GM18499 (cell line): ENCODE results near the gene GOLGA3.
"Not testable (repeated sequence)": the region's sequence is repeated elsewhere in the genome, so short reads cannot be mapped to it uniquely, and the experiment has no call there.

Experiments used
- ATAC-seq: cut with Tn5 transposase; IDR thresholded peaks from one replicate; pipeline ENCODE4 v1.9.1; 2021; ENCODE audit warnings: moderate number of reproducible peaks; ENCODE audit not compliant: insufficient read depth, unreplicated experiment

GOLGA3 gene, protein sequence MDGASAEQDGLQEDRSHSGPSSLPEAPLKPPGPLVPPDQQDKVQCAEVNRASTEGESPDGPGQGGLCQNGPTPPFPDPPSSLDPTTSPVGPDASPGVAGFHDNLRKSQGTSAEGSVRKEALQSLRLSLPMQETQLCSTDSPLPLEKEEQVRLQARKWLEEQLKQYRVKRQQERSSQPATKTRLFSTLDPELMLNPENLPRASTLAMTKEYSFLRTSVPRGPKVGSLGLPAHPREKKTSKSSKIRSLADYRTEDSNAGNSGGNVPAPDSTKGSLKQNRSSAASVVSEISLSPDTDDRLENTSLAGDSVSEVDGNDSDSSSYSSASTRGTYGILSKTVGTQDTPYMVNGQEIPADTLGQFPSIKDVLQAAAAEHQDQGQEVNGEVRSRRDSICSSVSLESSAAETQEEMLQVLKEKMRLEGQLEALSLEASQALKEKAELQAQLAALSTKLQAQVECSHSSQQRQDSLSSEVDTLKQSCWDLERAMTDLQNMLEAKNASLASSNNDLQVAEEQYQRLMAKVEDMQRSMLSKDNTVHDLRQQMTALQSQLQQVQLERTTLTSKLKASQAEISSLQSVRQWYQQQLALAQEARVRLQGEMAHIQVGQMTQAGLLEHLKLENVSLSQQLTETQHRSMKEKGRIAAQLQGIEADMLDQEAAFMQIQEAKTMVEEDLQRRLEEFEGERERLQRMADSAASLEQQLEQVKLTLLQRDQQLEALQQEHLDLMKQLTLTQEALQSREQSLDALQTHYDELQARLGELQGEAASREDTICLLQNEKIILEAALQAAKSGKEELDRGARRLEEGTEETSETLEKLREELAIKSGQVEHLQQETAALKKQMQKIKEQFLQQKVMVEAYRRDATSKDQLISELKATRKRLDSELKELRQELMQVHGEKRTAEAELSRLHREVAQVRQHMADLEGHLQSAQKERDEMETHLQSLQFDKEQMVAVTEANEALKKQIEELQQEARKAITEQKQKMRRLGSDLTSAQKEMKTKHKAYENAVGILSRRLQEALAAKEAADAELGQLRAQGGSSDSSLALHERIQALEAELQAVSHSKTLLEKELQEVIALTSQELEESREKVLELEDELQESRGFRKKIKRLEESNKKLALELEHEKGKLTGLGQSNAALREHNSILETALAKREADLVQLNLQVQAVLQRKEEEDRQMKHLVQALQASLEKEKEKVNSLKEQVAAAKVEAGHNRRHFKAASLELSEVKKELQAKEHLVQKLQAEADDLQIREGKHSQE (N-terminal part only)

DNA sequence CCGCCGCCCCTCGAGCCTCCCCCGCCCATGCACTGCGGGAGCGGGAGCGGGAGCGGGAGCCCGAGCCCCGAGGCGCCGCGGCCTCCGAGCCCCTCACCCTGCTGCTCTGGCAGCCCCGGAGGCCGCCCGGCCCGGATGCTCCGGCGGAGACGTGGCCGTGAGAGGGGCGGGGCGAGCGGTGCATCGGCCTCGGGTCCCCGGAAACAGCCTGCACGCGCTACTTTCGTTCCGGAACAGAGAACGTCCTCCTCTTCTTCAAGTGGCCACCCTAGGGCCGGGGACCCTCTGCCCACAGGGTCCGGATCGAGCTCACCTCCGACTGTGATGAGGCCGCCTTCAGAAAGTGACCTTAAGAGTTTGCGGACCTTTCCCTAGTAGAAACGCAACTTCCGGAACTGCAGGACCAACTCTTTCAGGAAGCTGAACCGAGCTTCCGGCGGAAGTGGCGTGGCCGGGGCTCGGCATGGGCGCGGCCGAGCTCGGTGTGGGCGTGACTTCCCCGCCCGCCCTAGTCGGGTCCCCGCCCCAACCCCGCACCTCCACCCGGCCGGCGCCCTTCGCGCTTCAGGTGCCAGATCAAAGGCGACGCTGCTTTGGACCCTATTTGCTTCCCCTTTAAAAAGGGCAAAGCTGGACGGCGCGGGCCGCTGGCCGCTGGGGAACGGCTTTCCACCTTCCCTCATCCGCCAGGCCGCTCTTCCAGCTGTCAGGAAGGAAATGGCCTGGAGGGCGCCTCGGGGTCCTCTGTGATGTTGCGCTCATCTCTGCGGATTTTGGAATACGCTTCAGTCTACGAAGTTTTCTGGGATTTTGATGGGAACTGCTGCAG, at the start of gene GOLGA3:
TSS of gene GOLGA3 (minus strand) at position 164 of the 829 bp plus-strand sequence. CDS start 6,741 bp downstream, outside the sequence.
- ATAC-seq, result peak; percentile 43

DNA sequence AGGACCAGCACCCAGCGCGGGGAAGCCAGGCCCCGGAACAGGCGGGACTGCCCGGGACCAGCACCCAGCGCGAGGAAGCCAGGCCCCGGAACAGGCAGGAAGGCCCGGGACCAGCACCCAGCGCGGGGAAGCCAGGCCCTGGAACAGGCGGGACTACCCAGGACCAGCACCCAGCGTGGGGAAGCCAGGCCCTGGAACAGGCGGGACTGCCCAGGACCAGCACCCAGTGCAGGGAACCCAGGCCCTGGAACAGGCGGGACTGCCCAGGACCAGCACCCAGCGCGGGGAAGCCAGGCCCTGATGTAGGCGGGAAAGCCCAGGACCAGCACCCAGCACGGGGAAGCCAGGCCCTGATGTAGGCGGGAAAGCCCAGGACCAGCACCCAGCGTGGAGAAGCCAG, 46.0 kb upstream of the GOLGA3 start:
- ATAC-seq, result not testable (repeated sequence)

DNA sequence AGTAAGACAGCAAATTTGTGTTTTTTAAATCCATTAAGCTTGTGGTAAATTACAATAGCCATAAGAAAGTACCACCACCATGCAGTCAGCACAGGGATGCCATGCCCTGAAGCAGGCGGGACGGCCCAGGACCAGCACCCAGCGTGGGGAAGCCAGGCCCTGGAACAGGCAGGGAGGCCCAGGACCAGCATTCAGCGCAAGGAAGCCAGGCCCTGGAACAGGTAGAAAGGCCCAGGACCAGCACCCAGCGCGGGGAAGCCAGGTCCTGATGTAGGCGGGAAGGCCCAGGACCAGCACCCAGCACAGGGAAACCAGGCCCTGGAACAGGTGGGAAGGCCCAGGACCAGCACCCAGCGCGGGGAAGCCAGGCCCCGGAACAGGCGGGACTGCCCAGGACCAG, 45.5 kb upstream of the GOLGA3 start:
- no peak for ATAC-seq

DNA sequence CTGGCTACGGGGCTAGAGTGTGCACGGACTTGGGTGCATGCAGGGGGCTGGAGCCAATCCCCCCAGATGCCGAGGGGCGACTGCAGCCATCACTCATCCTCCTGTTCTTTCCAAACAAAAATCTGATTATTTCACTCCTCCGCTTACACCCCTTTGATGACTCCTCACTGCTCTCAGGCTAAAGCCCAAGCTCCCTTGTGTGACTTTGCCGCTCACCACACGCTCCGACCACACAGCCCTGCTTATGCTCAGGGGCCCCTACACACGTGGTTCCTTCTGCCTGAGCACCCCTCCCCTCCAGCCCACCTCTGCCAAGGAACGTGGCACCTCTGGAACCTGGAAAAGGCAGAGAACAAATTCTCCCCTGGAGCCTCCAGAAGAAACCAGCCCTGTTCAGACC, 45.1 kb upstream of the GOLGA3 start:
- no peak for ATAC-seq

DNA sequence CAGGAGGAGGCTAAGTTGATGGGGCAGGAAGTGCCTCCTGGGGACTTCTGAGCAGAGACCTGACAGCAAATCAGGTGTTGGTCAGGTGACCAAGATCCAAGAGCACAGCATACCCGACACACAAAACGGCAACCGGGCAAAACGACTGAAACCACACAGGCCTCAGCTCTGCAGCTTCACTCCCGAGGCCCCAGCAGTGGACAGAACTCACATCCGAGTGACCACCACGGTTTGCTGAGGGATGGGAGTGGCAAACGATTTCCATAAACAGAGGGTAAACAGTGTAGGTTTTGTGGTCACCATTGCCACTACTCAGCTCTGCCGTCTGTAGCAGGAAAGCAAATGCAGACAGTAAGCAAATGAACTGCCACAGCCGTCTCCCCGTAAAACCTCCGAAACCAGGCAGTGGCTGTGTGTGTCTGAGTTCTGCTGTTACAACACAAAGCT, 44.3 kb upstream of the GOLGA3 start:
- no peak for ATAC-seq

DNA sequence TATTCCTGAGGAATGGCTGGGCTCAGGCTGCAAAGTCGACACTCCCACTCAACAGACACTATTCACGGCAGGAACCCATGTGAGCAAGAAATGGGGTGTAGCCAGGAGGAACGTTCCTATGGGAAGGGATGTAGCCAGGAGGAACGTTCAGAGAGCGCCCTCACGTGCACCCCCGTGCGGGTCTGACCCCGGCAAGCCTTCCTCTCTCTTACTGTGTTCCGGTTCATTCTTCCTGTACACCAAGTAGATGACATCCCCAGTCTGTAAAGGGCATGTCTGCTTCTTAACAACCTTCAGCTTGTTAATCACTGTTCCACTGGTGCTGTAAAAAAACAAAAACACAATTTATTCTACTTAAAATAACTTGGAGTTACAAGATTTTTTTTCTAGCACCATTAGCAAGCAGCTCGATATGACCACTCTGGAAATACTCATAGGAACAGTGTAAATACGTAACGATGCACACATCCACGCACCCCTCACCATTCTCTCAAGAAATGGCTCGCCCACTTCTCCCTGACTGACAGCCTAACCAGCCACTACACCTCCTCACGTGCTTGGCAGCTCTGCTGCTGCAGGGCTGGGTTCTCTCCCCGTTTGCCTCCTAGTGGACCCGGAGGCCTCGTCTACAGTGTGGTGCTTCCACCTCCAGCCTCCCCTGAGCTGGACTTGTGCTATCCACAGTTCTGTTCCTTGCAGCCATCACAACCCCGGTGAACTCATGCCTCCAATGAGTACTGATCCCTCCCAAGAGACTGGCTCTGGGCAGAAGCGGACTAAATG, 43.6 kb upstream of the GOLGA3 start:
- ATAC-seq, result no peak

GRCh38 chr12:132869551-132869950, 40.9 kb upstream of the GOLGA3 start:
- no peak for ATAC-seq

- ATAC-seq, result no peak
Measured at GRCh38 chr12:132866251-132866828, 37.7 kb upstream of the GOLGA3 start.

- no peak for ATAC-seq
Measured at GRCh38 chr12:132861558-132861957, 32.9 kb upstream of the GOLGA3 start.

DNA sequence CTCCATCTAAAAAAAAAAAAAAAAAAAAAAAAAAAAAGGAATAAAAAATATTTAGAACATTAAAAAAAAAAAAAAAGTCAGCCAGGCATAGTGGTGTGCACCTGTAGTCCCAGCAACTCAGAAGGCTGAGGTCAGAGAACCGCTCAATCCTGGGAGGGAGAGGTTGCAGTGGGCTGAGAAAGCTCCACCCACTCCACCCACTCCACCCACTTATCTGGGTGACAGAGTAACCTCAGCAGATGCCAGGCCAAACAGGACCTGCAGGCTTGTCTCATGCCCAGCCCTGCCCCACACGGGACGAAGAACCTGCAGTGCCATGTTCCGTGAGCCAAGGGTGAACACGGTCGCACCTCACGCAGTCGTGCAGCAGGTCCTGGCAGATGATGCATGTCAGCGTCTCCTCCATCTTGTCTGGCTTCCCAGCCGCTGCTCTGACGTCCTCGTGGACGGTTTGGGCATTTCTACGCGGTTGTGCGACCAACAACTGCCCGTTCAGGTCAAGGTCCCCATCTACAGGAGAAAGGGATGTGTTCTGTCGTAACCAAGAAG, 30.1 kb upstream of the GOLGA3 start:
- ATAC-seq, result no peak

DNA sequence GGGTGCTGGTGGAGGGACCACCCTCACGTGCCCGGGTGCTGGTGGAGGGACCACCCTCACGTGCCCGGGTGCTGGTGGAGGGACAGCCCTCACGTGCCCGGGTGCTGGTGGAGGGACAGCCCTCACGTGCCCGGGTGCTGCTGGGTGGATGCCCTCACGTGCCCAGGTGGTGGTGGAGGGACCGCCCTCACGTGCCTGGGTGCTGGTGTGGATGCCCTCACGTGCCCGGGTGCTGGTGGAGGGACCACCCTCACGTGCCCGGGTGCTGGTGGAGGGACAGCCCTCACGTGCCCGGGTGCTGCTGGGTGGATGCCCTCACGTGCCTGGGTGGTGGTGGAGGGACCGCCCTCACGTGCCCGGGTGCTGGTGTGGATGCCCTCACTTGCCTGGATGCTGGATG, 28.4 kb upstream of the GOLGA3 start:
- ATAC-seq, result not testable (repeated sequence)

GRCh38 chr12:132856581-132856980, 27.9 kb upstream of the GOLGA3 start:
- no peak for ATAC-seq

DNA sequence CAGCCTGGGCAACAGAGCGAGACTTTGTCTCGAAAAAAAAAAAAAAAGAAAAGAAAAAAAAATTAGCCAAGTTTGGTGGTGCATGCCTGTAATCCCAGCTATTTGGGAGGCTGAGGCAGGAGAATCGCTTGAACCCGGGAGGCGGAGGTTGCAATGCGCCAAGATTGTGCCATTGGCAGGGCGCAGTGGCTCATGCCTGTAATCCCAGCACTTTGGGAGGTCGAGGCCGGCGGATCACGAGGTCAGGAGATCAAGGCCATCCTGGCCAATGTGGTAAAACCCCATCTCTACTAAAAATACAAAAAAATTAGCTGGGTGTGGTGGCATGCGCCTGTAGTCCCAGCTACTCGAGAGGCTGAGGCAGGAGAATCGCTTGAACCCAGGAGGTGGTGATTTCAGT, 26.5 kb upstream of the GOLGA3 start:
- not testable (repeated sequence) for ATAC-seq

DNA sequence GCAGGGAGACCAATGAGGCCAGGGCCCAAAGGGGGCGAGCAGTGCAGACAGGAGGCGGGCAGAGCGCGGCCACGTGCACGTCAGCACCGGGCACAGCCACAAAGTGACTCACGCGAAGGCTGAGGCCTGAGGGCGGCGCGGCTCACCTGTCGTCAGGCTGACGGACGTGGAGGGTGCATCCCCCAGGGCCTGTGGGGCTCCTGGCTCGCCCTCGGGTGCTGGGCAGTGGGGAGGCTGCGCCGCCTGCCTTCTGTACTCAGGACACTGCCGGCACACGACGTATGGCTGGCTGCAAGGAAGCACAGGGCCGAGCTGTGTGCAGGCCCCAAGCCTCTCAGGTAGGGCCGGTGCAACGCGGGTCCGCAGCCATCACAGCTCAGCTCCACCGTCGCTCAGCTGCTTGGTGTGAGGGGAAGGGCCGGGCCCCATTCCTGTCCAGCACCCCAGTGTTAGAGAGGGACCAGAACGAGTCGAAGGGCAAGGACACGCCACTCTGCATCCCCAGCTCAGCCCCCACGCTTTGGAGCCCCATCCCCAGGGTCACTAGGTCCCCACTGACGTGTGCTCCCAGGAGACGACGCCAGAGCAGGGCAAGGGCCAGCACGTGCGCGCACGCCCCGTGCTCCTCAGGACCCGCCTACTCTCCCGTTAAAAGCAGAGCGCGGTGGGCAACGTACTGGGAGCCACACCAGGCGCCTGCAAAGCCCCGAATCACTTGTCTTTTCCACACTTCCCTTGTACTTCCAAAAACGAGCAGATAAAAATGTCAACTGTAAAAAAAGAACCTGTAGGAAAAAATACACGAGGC, 24.8 kb upstream of the GOLGA3 start:
- ATAC-seq, result no peak

DNA sequence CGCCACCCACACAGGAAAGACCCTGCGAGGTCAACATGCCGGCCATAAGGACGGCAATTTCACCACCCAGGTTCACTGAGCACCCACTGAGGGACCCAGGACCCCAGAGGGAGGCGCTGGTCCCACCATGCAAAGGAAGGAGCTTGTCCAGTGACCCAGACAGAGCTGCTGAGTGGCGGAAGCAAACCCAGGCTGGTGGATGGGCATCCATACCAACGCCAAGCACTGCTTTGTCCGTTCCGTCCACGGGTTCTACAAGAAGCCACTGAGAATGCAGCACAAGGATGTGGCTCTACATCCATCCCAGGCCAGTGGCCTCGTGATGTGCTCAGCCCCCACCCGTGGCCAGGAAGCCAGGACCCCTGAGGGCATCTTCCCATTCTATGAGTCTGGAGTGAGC, 23.8 kb upstream of the GOLGA3 start:
- ATAC-seq, result no peak

DNA sequence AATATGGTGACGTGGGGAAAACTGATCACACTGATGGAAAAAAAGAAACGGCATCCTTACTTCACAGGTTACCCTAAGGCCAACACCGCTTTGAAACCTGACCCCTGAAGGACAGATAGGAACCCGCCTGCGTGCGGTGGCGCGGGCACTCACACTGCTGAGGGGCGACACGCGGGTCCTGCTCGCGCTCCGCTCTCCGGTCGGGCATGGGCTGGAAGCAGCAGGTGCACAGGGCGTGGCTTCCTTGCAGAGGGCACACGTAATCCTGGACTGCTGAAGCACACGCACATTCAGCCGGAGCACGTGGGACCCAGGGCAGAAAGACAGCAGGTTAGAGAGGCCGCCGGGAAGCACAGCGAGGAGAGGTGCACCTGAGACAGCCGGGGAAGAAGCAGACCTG, 22.8 kb upstream of the GOLGA3 start:
- ATAC-seq, result no peak

DNA sequence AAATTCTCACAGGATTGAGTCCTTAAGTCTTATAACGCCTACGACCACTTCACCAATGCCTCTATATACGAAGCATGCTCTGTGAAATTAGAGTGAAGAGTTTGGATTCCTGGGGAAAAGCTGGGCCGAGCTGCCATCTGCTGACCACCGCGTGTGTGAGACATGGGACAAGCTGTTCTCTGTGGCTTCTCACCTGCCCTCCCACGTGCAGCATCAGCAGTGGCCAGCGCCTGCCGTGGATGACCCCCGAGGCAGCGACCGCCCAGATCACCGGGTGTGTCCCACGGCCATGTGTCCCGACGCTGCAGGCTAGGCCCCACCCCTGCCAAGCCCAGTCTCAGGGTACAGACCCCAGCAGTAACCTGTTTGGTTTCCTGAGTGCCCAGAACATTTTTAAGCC, 21.6 kb upstream of the GOLGA3 start:
- no peak for ATAC-seq
